GM06990 (cell line): Measurements from ENCODE around the gene NFATC2IP.

Source experiments
- DNase-seq: peaks from one replicate; pipeline ENCODE4 v3.0.0-alpha.2; 2011; ENCODE audit not compliant: insufficient read length; ENCODE audit errors: extremely low read depth
- H3K27me3 ChIP-seq: replicated peaks from 2 replicates; pipeline ENCODE4 v1.6.0; 2011; ENCODE audit warnings: low read length; ENCODE audit not compliant: control insufficient read depth, insufficient read depth
- H3K36me3 ChIP-seq: 2 replicates; pipeline ENCODE4 v1.5.1; 2011; ENCODE audit warnings: low read length; ENCODE audit not compliant: control insufficient read depth, insufficient read depth
- H3K4me3 ChIP-seq: replicated peaks from 2 replicates; pipeline ENCODE4 v1.5.1; 2011; ENCODE audit warnings: low read depth, mild to moderate bottlenecking, control low read depth, low read length
- CTCF ChIP-seq: IDR thresholded peaks from 2 replicates; pipeline ENCODE4 v1.5.1; 2011; ENCODE audit warnings: low read length, control low read depth, mild to moderate bottlenecking, inconsistent platforms; ENCODE audit not compliant: insufficient read depth, poor library complexity, severe bottlenecking

Gene NFATC2IP

GRCh38 chr16:28904828-28905227 is 45.9 kb upstream of the NFATC2IP start:
- DNase-seq, result no peak
- TF ChIP-seq CTCF, result no peak
- peaks cover 17% of the 10 kb centered on the region for H3K36me3 ChIP-seq
- no peaks in the 10 kb centered on the region for H3K27me3 ChIP-seq
- H3K4me3 ChIP-seq, result no peak overlapping the region

GRCh38 chr16:28905229-28905754 is 45.4 kb upstream of the NFATC2IP start:
- H3K4me3 ChIP-seq, result no peak overlapping the region
- peaks cover 17% of the 10 kb centered on the region for H3K36me3 ChIP-seq
- no peak for TF ChIP-seq CTCF
- DNase-seq, result no peak
- no peaks in the 10 kb centered on the region for H3K27me3 ChIP-seq

GRCh38 chr16:28905800-28906372 is 44.9 kb upstream of the NFATC2IP start:
- no peaks in the 10 kb centered on the region for H3K27me3 ChIP-seq
- no peak overlapping the region for H3K4me3 ChIP-seq
- peaks cover 23% of the 10 kb centered on the region for H3K36me3 ChIP-seq
- DNase-seq, result no peak
- TF ChIP-seq CTCF, result no peak

- Histone ChIP-seq H3K4me3 (no peak overlapping the region), H3K36me3 (peaks cover 30% of the 10 kb centered on the region), H3K27me3 (no peaks in the 10 kb centered on the region)
- DNase-seq, result no peak
- no peak for TF ChIP-seq CTCF
Observed at GRCh38 chr16:28910086-28911031, 40.4 kb upstream of the NFATC2IP start.

GRCh38 chr16:28912558-28912957 is 38.2 kb upstream of the NFATC2IP start:
- H3K36me3 ChIP-seq, result peaks cover 35% of the 10 kb centered on the region
- DNase-seq, result no peak

More at GRCh38 chr16:28912558-28912957, 38.2 kb upstream of the NFATC2IP start:
- no peaks in the 10 kb centered on the region for H3K27me3 ChIP-seq
- no peak overlapping the region for H3K4me3 ChIP-seq
- no peak for TF ChIP-seq CTCF
